GM12864 (cell line): Measurements from ENCODE around the gene SNHG17.

ENCODE experiments used
- DNase-seq: peaks from one replicate; pipeline ENCODE4 v3.0.0-alpha.2; 2011; ENCODE audit warnings: low read depth
- H3K4me3 ChIP-seq: 2 replicates; pipeline ENCODE4 v1.5.1; 2011; ENCODE audit warnings: mild to moderate bottlenecking, low read depth, low read length, control low read depth
- CTCF ChIP-seq: IDR thresholded peaks from 2 replicates; pipeline ENCODE4 v1.5.1; 2011; ENCODE audit warnings: low read depth, mild to moderate bottlenecking, moderate library complexity, low read length, control low read depth, inconsistent platforms; ENCODE audit errors: missing control alignments

The SNHG17 gene

DNA sequence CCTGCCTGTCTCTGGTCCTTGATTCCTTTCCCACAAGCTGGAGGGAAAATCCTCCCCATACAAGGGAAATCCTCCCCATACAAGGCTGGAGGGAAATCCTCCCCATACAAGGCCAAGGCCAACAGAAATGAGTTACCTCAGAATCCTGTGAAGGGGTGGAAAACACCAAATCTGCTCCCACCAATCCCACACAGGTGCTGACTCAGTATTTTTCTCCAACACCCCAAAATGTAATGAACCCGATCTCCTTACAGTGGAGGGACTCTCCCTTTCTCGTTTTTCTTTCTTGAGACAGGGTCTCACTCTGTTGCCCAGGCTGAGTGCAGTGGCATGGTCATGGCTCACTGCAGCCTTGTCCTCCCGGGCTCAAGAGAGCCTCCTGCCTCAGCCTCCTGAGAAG lies 6.3 kb downstream of the SNHG17 start:
- no peak for TF ChIP-seq CTCF
- H3K4me3 ChIP-seq, result no peak overlapping the region
- DNase-seq, result no peak

DNA sequence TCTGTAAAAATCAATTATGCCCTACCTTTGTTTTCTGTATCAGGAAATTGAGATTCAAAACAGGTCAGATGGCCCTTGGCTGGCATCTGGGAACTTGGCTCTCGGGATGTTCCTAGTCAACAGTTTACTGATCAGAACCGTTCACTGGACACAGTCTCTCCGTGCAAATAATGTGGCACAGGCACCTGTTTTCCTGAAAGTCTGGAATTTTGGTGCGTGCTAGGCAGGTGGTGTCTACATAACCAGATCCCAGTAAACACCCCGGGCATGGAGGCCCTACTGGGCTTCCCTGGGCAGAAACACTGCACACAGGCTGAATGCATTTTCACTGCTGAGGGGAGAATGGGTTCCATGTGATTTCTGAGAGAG lies 7.5 kb downstream of the SNHG17 start:
- no peak overlapping the region for H3K4me3 ChIP-seq
- no peak for DNase-seq
- TF ChIP-seq CTCF, result no peak

DNA sequence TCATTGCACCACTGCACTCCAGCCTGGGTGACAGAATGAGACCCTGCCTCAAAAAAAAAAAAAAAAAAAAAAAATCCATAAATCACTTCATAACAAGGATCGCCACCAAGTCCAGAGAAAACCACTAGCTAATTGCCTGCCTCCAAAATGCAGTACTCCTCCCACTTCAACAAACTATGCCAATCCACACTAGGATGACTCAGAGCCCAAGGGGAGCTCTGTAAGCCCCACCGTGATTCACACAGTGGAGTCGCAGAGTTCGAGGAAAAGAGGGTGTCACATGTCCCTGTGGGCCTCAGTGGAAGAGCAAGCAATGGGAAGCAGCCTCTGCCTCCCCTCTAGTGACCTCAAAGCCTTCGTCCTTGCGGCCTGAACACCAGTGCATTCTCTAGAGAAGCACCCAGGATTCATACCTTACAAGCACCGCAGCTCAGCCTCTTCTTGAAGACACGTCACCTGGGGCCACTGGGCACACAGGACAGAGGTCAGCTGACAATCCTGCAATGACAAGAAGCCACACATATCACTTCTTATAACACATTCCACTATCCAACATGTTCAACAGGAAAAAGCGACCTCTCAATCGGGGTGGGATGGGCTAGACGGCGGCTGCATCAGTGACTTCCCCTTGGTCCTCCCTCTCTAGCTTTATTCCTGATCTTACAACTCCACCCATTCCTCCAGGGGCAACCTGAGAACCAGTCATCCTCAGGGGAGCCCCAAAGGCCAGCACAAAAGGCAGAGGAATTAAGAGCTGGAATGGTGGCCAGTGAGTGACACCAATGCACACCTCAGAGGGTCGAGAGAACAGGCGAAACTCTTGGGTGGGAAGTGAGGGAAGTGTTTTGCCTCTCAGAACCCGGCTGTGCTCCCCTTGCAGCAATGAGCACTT lies 8.9 kb downstream of the SNHG17 start:
- no peak for TF ChIP-seq CTCF
- no peak for DNase-seq
- H3K4me3 ChIP-seq, result no peak overlapping the region

GRCh38 chr20:38424401-38424800 lies 10.7 kb downstream of the SNHG17 start:
- TF ChIP-seq CTCF, result no peak
- H3K4me3 ChIP-seq, result no peak overlapping the region
- no peak for DNase-seq

DNA sequence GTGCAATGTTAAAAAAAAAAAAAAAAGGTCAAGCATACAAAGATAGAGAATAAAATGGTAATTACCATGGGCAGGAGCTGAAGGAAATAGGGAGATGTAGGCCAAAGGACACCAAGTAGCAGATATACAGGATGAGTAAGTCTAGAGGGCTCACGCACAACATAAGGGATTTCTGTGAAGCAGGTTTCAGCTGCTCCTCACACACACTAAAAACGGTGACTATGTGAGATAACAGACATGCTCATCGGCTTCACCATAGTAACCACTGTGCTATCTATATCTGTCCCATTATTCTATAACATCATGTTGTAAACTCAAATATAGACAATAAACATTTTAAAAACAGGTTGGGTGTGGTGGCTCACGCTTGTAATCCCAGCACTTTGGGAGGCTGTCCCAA lies 11.6 kb downstream of the SNHG17 start:
- TF ChIP-seq CTCF, result no peak
- no peak for DNase-seq

DNA sequence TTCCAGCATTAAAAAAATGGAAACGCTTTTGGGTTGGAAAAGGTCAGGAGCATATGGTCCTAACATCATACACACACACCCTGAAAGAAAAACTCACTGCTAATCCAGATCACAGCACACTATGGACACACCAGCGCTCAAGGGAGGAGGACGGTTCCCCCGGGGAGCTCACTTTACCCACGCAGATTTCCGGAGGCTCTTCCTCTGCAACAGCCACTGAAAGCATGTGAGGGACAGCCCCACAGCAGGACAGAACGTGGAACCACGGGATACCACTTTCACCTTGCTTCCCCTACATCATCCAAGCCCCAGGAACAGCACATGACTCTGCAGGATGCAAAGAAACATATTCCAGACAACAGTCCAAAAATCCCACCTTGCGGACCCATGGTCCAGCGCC lies 13.2 kb downstream of the SNHG17 start:
- no peak for DNase-seq
- H3K4me3 ChIP-seq, result no peak overlapping the region

More for the DNA sequence above, 11.6 kb downstream of the SNHG17 start:
- H3K4me3 ChIP-seq, result no peak overlapping the region

More for the DNA sequence above, 13.2 kb downstream of the SNHG17 start:
- no peak for TF ChIP-seq CTCF
